Karpas-422 (cell line): ENCODE measurements around the gene ARL15. TPM values are rescaled to one million over a fixed set of nuclear protein-coding genes. Genes with fewer than 3 reads are reported as not detected.

Experiments used
- DNase-seq: peaks from one replicate; pipeline ENCODE4 v3.0.0-alpha.2; 2015
- H2AFZ ChIP-seq: fragments of 200-600 bp; sonication (generic); 2 replicates; pipeline ENCODE4 v1.6.1; 2014; ENCODE audit warnings: antibody characterized with exemption, low read length, mixed read lengths
- H3K27ac ChIP-seq: fragments of 200-600 bp; sonication (generic); 2 replicates; pipeline ENCODE4 v1.5.1; 2014; ENCODE audit warnings: mild to moderate bottlenecking, low read length, moderate library complexity
- H3K27me3 ChIP-seq: fragments of 200-600 bp; sonication (generic); 2 replicates; pipeline ENCODE4 v1.6.1; 2014; ENCODE audit warnings: low read length, mixed read lengths
- H3K36me3 ChIP-seq: fragments of 200-600 bp; sonication (generic); 2 replicates; pipeline ENCODE4 v1.6.1; 2014; ENCODE audit warnings: low read length, mixed read lengths; ENCODE audit not compliant: insufficient read depth
- H3K4me1 ChIP-seq: fragments of 200-600 bp; sonication (generic); 2 replicates; pipeline ENCODE4 v1.6.1; 2014; ENCODE audit warnings: mild to moderate bottlenecking, low read length, mixed read lengths
- H3K4me2 ChIP-seq: fragments of 200-600 bp; sonication (generic); 2 replicates; pipeline ENCODE4 v1.6.1; 2014; ENCODE audit warnings: low read length, low read depth, mild to moderate bottlenecking; ENCODE audit not compliant: poor library complexity, severe bottlenecking
- H3K4me3 ChIP-seq: fragments of 200-600 bp; sonication (generic); 2 replicates; pipeline ENCODE4 v1.5.1; 2014; ENCODE audit warnings: mild to moderate bottlenecking, antibody characterized with exemption, low read length, mixed read lengths
- H3K79me2 ChIP-seq: fragments of 200-600 bp; sonication (generic); 2 replicates; pipeline ENCODE4 v1.6.1; 2014; ENCODE audit warnings: mild to moderate bottlenecking, low read length, mixed read lengths
- H3K9ac ChIP-seq: fragments of 200-600 bp; sonication (generic); 2 replicates; pipeline ENCODE4 v1.6.0; 2014; ENCODE audit warnings: low read length
- H3K9me2 ChIP-seq: fragments of 200-600 bp; sonication (generic), shearing (Covaris generic); replicated peaks from 2 replicates; pipeline ENCODE4 v1.6.0; 2014; ENCODE audit warnings: mild to moderate bottlenecking, low read length, moderate library complexity; ENCODE audit not compliant: insufficient read depth
- H3K9me3 ChIP-seq: fragments of 300-700, 200-600 bp; sonication (generic); 2 replicates; pipeline ENCODE4 v1.6.1; 2014; ENCODE audit warnings: low read length, mixed read lengths
- H4K20me1 ChIP-seq: fragments of 200-600 bp; sonication (generic); 2 replicates; pipeline ENCODE4 v1.6.1; 2014; ENCODE audit warnings: mild to moderate bottlenecking, antibody characterized with exemption, low read length, low read depth; ENCODE audit not compliant: insufficient read depth
- total RNA-seq: library from RNA; depleted of rRNA; stranded (reverse); fragments of >200 nt; shearing (Covaris generic); gene quantifications from 2 replicates; pipeline ENCODE4 v1.2.3, GENCODE V29; 2014; ENCODE audit warnings: low replicate concordance

The ARL15 gene
- total RNA-seq, 1 experiment from 2014 or later = 10.7 TPM

- H3K79me2 ChIP-seq = no peaks in the 10 kb centered on the region
- H3K4me1 ChIP-seq = peaks cover 22% of the 10 kb centered on the region
- H3K27ac ChIP-seq = no peak overlapping the region
- no peaks in the 10 kb centered on the region for H3K27me3 ChIP-seq
- H3K9me2 ChIP-seq = no peaks in the 10 kb centered on the region
- peak overlapping the region; percentile 79; the same call in 1 of the 2 replicates for H3K4me3 ChIP-seq
- H3K36me3 ChIP-seq = no peaks in the 10 kb centered on the region
- H4K20me1 ChIP-seq = peaks cover 6% of the 10 kb centered on the region; the same call in 1 of the 2 replicates
- no peak for DNase-seq
- peak overlapping the region; percentile 82 for H3K4me2 ChIP-seq
- peak overlapping the region; percentile 78; the same call in 1 of the 2 replicates for H3K9ac ChIP-seq
- no peak overlapping the region for H2AFZ ChIP-seq
- H3K9me3 ChIP-seq = no peaks in the 10 kb centered on the region
Measured at GRCh38 chr5:54309276-54309675, 1.1 kb downstream of the ARL15 start.

DNA sequence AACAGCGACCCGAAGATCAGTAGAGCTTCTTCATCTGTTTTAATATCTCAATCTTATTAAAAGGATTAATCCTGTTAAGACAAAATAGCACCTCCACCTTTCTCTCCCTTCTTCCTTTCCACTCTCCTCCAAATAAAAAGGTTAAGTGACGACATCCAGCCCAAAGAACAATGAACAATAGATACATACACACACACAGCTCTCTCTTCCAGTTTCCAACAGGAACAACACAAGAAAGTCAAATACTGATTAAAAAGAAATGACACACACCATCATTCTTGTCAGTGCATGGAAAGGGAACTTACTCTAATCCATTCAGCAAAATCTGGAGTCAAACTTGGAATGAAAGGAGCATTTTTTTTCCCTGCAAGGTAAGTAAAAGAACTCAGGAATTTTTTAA is 2.8 kb downstream of the ARL15 start:
- H3K9me2 ChIP-seq = no peaks in the 10 kb centered on the region
- no peaks in the 10 kb centered on the region for H3K27me3 ChIP-seq
- no peaks in the 10 kb centered on the region for H3K36me3 ChIP-seq
- no peaks in the 10 kb centered on the region for H3K79me2 ChIP-seq
- H3K9me3 ChIP-seq = no peaks in the 10 kb centered on the region
- no peak overlapping the region for H3K27ac ChIP-seq
- no peak overlapping the region for H2AFZ ChIP-seq
- H3K9ac ChIP-seq = no peak overlapping the region
- peaks cover 22% of the 10 kb centered on the region for H3K4me1 ChIP-seq
- DNase-seq = no peak
- H3K4me2 ChIP-seq = no peak overlapping the region
- no peak overlapping the region for H3K4me3 ChIP-seq
- peaks cover 15% of the 10 kb centered on the region; the same call in 1 of the 2 replicates for H4K20me1 ChIP-seq

GRCh38 chr5:54306893-54307292 is 3.5 kb downstream of the ARL15 start:
- Histone ChIP-seq H3K9me2 (no peaks in the 10 kb centered on the region), H3K4me1 (peaks cover 22% of the 10 kb centered on the region), H3K4me2 (no peak overlapping the region), H2AFZ (no peak overlapping the region), H4K20me1 (peaks cover 15% of the 10 kb centered on the region; the same call in 1 of the 2 replicates), H3K9ac (no peak overlapping the region), H3K4me3 (no peak overlapping the region), H3K79me2 (no peaks in the 10 kb centered on the region), H3K9me3 (no peaks in the 10 kb centered on the region), H3K27me3 (no peaks in the 10 kb centered on the region), H3K36me3 (no peaks in the 10 kb centered on the region), H3K27ac (no peak overlapping the region)
- DNase-seq = no peak

DNA sequence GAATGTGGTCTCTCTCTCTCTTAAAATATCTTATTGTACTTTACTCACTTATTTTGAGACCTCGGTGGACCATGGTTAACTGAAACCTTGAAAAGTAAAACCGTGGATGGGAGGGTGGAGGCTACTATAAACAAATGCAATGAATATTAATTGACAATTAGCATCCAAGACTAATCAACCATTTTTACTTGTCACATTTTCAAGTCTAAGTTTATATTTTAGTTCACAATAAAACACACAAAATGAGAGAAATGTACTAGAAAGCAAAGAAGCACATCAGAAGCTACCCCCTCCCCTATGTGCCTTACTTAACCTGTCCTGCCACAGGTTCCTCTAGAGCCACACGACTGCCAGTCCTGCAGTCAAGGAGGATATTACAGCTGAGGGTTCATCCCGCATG is 4.6 kb downstream of the ARL15 start:
- no peaks in the 10 kb centered on the region for H3K36me3 ChIP-seq
- no peak overlapping the region for H3K4me3 ChIP-seq
- H4K20me1 ChIP-seq = peaks cover 24% of the 10 kb centered on the region; the same call in 1 of the 2 replicates
- H3K9me2 ChIP-seq = no peaks in the 10 kb centered on the region
- DNase-seq = no peak
- H3K4me2 ChIP-seq = no peak overlapping the region
- no peaks in the 10 kb centered on the region for H3K79me2 ChIP-seq
- H2AFZ ChIP-seq = no peak overlapping the region
- H3K27me3 ChIP-seq = no peaks in the 10 kb centered on the region
- H3K9ac ChIP-seq = no peak overlapping the region
- peaks cover 11% of the 10 kb centered on the region for H3K4me1 ChIP-seq
- no peaks in the 10 kb centered on the region for H3K9me3 ChIP-seq
- no peak overlapping the region for H3K27ac ChIP-seq

DNA sequence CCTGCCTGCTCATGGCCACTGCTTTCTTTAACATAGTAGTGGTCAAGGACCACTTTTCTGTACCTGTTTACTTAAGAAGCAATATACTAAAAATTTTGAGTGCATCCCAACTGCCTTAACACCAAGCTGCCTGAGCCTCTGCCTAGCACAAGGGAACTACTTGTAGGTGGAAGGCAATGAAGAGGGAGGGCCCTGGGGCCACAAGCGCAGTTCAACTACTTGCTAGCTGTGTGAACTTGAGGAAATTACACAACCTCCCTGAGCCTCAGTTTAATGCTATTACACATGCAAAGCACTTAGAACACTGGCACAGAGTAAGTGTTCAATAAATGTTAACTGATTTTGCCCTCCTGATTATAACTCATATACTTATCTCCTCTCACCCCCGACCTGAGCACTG is 6.3 kb downstream of the ARL15 start:
- Histone ChIP-seq H2AFZ (no peak overlapping the region), H4K20me1 (peaks cover 30% of the 10 kb centered on the region; the same call in 1 of the 2 replicates), H3K4me1 (peaks cover under 1% of the 10 kb centered on the region; the same call in 1 of the 2 replicates), H3K27ac (no peak overlapping the region), H3K36me3 (no peaks in the 10 kb centered on the region), H3K79me2 (no peaks in the 10 kb centered on the region), H3K9ac (no peak overlapping the region), H3K9me2 (no peaks in the 10 kb centered on the region), H3K4me3 (no peak overlapping the region), H3K4me2 (no peak overlapping the region), H3K9me3 (no peaks in the 10 kb centered on the region), H3K27me3 (no peaks in the 10 kb centered on the region)
- no peak for DNase-seq

GRCh38 chr5:54302267-54302687 is 8.1 kb downstream of the ARL15 start:
- DNase-seq = no peak
- no peak overlapping the region for H3K4me2 ChIP-seq
- no peaks in the 10 kb centered on the region for H3K9me2 ChIP-seq
- no peak overlapping the region for H3K4me3 ChIP-seq
- no peaks in the 10 kb centered on the region for H3K4me1 ChIP-seq
- no peak overlapping the region for H2AFZ ChIP-seq
- no peaks in the 10 kb centered on the region for H3K9me3 ChIP-seq
- no peaks in the 10 kb centered on the region for H3K27me3 ChIP-seq
- no peaks in the 10 kb centered on the region for H3K36me3 ChIP-seq
- no peaks in the 10 kb centered on the region for H3K79me2 ChIP-seq
- H3K9ac ChIP-seq = no peak overlapping the region
- H4K20me1 ChIP-seq = peaks cover 33% of the 10 kb centered on the region; the same call in 1 of the 2 replicates
- no peak overlapping the region for H3K27ac ChIP-seq

DNA sequence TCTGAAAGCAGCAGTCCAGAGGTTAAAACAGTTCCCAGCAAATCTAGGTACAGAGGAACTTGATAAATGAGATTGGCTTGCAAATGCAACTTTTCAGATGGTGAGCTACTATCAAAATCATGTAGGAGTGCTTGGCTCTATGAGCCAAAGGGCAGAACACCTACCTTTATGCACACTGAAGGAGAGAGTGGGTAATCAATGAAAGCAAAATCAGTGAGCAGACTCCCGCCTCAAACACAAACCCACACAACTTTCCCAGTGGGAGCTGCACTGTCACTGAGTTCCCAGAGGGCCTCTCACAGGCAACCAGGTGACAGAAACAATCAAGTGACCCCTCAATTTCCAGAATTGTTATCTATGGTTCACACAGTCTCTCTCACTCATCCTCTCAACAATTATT is 8.5 kb downstream of the ARL15 start:
- Histone ChIP-seq H3K4me1 (no peaks in the 10 kb centered on the region), H3K36me3 (no peaks in the 10 kb centered on the region), H2AFZ (no peak overlapping the region), H3K27me3 (no peaks in the 10 kb centered on the region), H3K79me2 (no peaks in the 10 kb centered on the region), H3K4me2 (no peak overlapping the region), H3K4me3 (no peak overlapping the region), H3K9me2 (no peaks in the 10 kb centered on the region), H3K27ac (no peak overlapping the region), H3K9ac (no peak overlapping the region), H3K9me3 (no peaks in the 10 kb centered on the region), H4K20me1 (peaks cover 35% of the 10 kb centered on the region; the same call in 1 of the 2 replicates)
- no peak for DNase-seq

- Histone ChIP-seq H4K20me1 (peaks cover 36% of the 10 kb centered on the region; the same call in 1 of the 2 replicates), H3K27ac (no peak overlapping the region), H3K4me2 (no peak overlapping the region), H3K9ac (no peak overlapping the region), H2AFZ (no peak overlapping the region), H3K4me3 (no peak overlapping the region), H3K4me1 (no peaks in the 10 kb centered on the region), H3K9me3 (no peaks in the 10 kb centered on the region), H3K27me3 (no peaks in the 10 kb centered on the region), H3K9me2 (no peaks in the 10 kb centered on the region), H3K36me3 (no peaks in the 10 kb centered on the region), H3K79me2 (no peaks in the 10 kb centered on the region)
- DNase-seq = no peak
Measured at GRCh38 chr5:54301220-54301619, 9.2 kb downstream of the ARL15 start.
